ENCODE data around the gene WDR37. TPM values are rescaled to one million over a fixed set of nuclear protein-coding genes. Genes with fewer than 3 reads are reported as not detected.
"Not testable (repeated sequence)": the region's sequence is repeated elsewhere in the genome, so short reads cannot be mapped to it uniquely, and the experiment has no call there.

WDR37 gene
- total RNA-seq = 10 to 100 TPM; 31.4 to 31.6 TPM

GRCh38 chr10:1056326-1057105 lies at the start of gene WDR37:
Gene WDR37 (plus strand): TSS chr10:1056385. CDS start chr10:1072156, 15,771 bp downstream.
- Mint-ChIP-seq H3K4me3 (peak within 1 kb of the TSS; percentile 99), H3K9me3 (no peaks in the 10 kb centered on the region), H3K36me3 (ENCODE audit: low read depth) (peaks cover 72% of the 10 kb centered on the region), H3K4me1 (peaks cover 87% of the 10 kb centered on the region), H3K27me3 (no peaks in the 10 kb centered on the region), H3K27ac (peak within 1 kb of the TSS; percentile 96)
- ChIA-PET POLR2A (interaction anchor here (0.8 to 7.2 kb wide), 11 partner anchors 8 to 125 kb away, joined by 3 to 67 read pairs (median 6); partner anchors contain the start of genes GTPBP4, IDI1 and LARP4B), CTCF (interaction anchor here (1.7 to 1.9 kb wide), 2 partner anchors 13 to 53 kb away, joined by 6 to 8 read pairs; no protein-coding TSS in a partner anchor)
- peak; percentile 89 for DNase-seq

DNA sequence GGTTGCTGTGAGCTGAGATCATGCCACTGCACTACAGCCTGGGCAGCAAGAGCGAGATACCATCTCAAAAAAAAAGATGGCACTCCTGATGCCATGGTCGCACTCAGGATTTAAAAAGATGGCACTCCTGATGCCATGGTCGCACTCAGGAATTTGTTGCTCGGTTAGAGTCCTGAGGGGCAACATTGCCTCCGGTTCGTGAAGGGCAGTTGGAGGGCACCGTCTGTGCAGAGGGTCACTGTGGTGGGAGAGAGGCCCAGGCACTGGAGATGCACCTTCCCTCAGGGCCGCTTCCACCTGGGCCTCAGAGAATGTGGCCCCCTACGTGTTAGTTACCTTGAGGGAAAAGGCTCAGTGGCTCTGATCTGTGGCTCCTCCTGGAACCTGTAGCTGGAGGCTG lies 49.6 kb upstream of the WDR37 start:
- POLR2A ChIA-PET = interaction anchor here (1.0 kb wide), 1 partner anchor 67 kb away, joined by 3 read pairs; no protein-coding TSS in a partner anchor
- peaks cover 83% of the 10 kb centered on the region for H3K36me3 Mint-ChIP-seq (ENCODE audit: low read depth)

GRCh38 chr10:1007583-1007982 lies 48.6 kb upstream of the WDR37 start:
- peaks cover 3% of the 10 kb centered on the region for H3K9me3 Mint-ChIP-seq
- ChIA-PET POLR2A (interaction anchor here (1.0 kb wide), 1 partner anchor 66 kb away, joined by 3 read pairs; no protein-coding TSS in a partner anchor), CTCF (no interaction called here)
- H3K27ac Mint-ChIP-seq = no peak overlapping the region
- H3K27me3 Mint-ChIP-seq = no peaks in the 10 kb centered on the region
- H3K4me3 Mint-ChIP-seq = no peak overlapping the region
- no peak for DNase-seq
- H3K36me3 Mint-ChIP-seq (ENCODE audit: low read depth) = peaks cover 85% of the 10 kb centered on the region
- H3K4me1 Mint-ChIP-seq = peaks cover 12% of the 10 kb centered on the region

More for the DNA sequence above, 49.6 kb upstream of the WDR37 start:
- Mint-ChIP-seq H3K9me3 (peaks cover 6% of the 10 kb centered on the region), H3K4me3 (no peak overlapping the region), H3K4me1 (peaks cover 14% of the 10 kb centered on the region), H3K27ac (no peak overlapping the region), H3K27me3 (no peaks in the 10 kb centered on the region)
- CTCF ChIA-PET = no interaction called here
- no peak for DNase-seq

GRCh38 chr10:1009071-1009494 lies 47.1 kb upstream of the WDR37 start:
- H3K4me1 Mint-ChIP-seq = peaks cover 12% of the 10 kb centered on the region
- no peak for DNase-seq
- H3K27ac Mint-ChIP-seq = peak overlapping the region; percentile 18
- H3K27me3 Mint-ChIP-seq = no peaks in the 10 kb centered on the region
- no peak overlapping the region for H3K4me3 Mint-ChIP-seq
- CTCF ChIA-PET = no interaction called here
- no peaks in the 10 kb centered on the region for H3K9me3 Mint-ChIP-seq
- peaks cover 80% of the 10 kb centered on the region for H3K36me3 Mint-ChIP-seq (ENCODE audit: low read depth)
- POLR2A ChIA-PET = interaction anchor here (1.5 kb wide), 1 partner anchor 78 kb away, joined by 3 read pairs; the partner anchor contains the start of gene LARP4B

DNA sequence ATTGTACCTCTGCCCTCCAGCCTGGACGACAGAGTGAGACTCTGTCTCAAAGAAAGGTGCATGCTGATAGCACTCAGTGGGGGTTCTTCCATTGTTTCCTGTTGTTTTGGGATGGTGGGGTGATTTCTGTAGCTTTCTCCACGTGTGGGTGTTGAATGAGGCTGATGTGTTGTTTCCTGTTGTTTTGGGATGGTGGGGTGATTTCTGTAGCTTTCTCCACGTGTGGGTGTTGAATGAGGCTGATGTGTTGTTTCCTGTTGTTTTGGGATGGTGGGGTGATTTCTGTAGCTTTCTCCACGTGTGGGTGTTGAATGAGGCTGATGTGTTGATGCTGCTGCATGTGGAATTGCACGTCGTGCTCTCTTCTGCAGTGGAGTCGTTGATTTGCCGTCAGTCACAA lies 46.2 kb upstream of the WDR37 start:
- H3K9me3 Mint-ChIP-seq, H3K4me3 Mint-ChIP-seq, CTCF ChIA-PET, H3K27me3 Mint-ChIP-seq, DNase-seq: not testable (repeated sequence)
- Mint-ChIP-seq H3K36me3 (ENCODE audit: low read depth) (peaks cover 84% of the 10 kb centered on the region), H3K27ac (peak overlapping the region; percentile 54), H3K4me1 (peaks cover 12% of the 10 kb centered on the region)
- POLR2A ChIA-PET = interaction anchor here (1.5 kb wide), 1 partner anchor 78 kb away, joined by 3 read pairs; the partner anchor contains the start of gene LARP4B

DNA sequence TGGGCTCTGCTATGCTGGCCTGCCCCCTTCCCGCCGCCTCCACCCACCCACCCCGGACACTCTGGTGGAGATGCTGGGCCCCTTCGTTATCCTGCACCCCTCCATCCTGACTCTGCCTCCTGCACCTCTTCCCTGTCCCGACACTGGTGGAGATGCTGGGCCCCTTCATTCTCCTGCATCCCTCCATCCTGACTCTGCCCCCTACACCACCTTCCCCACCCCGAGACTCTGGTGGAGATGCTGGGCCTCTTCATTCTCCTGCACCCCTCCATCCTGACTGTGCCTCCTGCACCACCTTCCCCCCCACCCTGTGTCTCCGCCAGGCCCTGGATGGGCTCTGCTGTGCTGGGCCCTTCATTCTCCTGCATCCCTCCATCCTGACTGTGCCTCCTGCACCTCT lies 45.5 kb upstream of the WDR37 start:
- peaks cover 12% of the 10 kb centered on the region for H3K4me1 Mint-ChIP-seq
- H3K36me3 Mint-ChIP-seq (ENCODE audit: low read depth) = peaks cover 79% of the 10 kb centered on the region
- no peaks in the 10 kb centered on the region for H3K27me3 Mint-ChIP-seq
- no peaks in the 10 kb centered on the region for H3K9me3 Mint-ChIP-seq
- CTCF ChIA-PET = no interaction called here
- H3K4me3 Mint-ChIP-seq = no peak overlapping the region
- H3K27ac Mint-ChIP-seq = no peak overlapping the region
- POLR2A ChIA-PET = no interaction called here
- no peak for DNase-seq

GRCh38 chr10:1011696-1012095 lies 44.5 kb upstream of the WDR37 start:
- Mint-ChIP-seq H3K27ac (no peak overlapping the region), H3K9me3 (no peaks in the 10 kb centered on the region), H3K4me1 (peaks cover 12% of the 10 kb centered on the region), H3K4me3 (no peak overlapping the region), H3K36me3 (ENCODE audit: low read depth) (peaks cover 80% of the 10 kb centered on the region), H3K27me3 (no peaks in the 10 kb centered on the region)
- CTCF ChIA-PET = no interaction called here
- POLR2A ChIA-PET = no interaction called here
- DNase-seq = no peak

- H3K27ac Mint-ChIP-seq = no peak overlapping the region
- ChIA-PET CTCF (no interaction called here), POLR2A (no interaction called here)
- no peaks in the 10 kb centered on the region for H3K27me3 Mint-ChIP-seq
- peaks cover 75% of the 10 kb centered on the region for H3K36me3 Mint-ChIP-seq (ENCODE audit: low read depth)
- no peak overlapping the region for H3K4me3 Mint-ChIP-seq
- DNase-seq = no peak
- H3K9me3 Mint-ChIP-seq = no peaks in the 10 kb centered on the region
- no peaks in the 10 kb centered on the region for H3K4me1 Mint-ChIP-seq
These were observed 40.5 kb upstream of the WDR37 start for GRCh38 chr10:1015688-1016087.

- POLR2A ChIA-PET = interaction anchor here (0.7 to 1.4 kb wide), 2 partner anchors 9 to 30 kb away, joined by 3 to 4 read pairs; partner anchors contain the start of gene IDI1
- no peaks in the 10 kb centered on the region for H3K27me3 Mint-ChIP-seq
- CTCF ChIA-PET = interaction anchor here (0.6 kb wide), 1 partner anchor 560 kb away, joined by 3 read pairs; no protein-coding TSS in a partner anchor
- no peaks in the 10 kb centered on the region for H3K9me3 Mint-ChIP-seq
- H3K4me1 Mint-ChIP-seq = no peaks in the 10 kb centered on the region
- no peak overlapping the region for H3K27ac Mint-ChIP-seq
- peaks cover 45% of the 10 kb centered on the region for H3K36me3 Mint-ChIP-seq (ENCODE audit: low read depth)
- H3K4me3 Mint-ChIP-seq = no peak overlapping the region
- no peak for DNase-seq
These were observed 36.8 kb upstream of the WDR37 start for GRCh38 chr10:1019362-1019761.

DNA sequence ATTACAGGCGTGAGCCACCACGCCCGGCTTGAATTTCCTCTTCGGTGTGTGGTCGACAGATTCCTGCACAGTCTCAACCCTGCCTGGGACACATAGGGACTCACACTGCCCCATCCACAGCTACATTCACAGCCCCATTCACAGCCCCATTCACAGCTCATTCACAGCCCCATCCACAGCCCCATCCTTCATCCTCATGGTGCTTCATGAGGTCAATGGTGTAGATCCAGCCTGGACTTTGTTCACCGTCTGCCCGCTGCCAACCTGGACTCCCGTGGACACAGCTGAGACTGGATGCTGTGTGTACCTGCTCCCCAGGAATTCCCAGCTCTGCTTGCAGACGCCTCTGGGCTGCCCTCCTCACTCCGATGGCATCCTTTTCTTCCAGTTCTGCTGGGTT lies 35.7 kb upstream of the WDR37 start:
- ChIA-PET CTCF (no interaction called here), POLR2A (interaction anchor here (1.0 to 1.4 kb wide), 2 partner anchors 16 to 28 kb away, joined by 3 read pairs; partner anchors contain the start of gene IDI1)
- H3K4me1 Mint-ChIP-seq = no peaks in the 10 kb centered on the region
- no peaks in the 10 kb centered on the region for H3K9me3 Mint-ChIP-seq
- H3K36me3 Mint-ChIP-seq (ENCODE audit: low read depth) = peaks cover 39% of the 10 kb centered on the region
- H3K27ac Mint-ChIP-seq = no peak overlapping the region
- DNase-seq = no peak
- no peak overlapping the region for H3K4me3 Mint-ChIP-seq
- H3K27me3 Mint-ChIP-seq = no peaks in the 10 kb centered on the region

GRCh38 chr10:1020958-1021357 lies 35.2 kb upstream of the WDR37 start:
- Mint-ChIP-seq H3K4me3 (no peak overlapping the region), H3K4me1 (no peaks in the 10 kb centered on the region), H3K9me3 (no peaks in the 10 kb centered on the region), H3K27ac (no peak overlapping the region), H3K36me3 (ENCODE audit: low read depth) (peaks cover 36% of the 10 kb centered on the region), H3K27me3 (no peaks in the 10 kb centered on the region)
- ChIA-PET POLR2A (no interaction called here), CTCF (no interaction called here)
- no peak for DNase-seq

DNA sequence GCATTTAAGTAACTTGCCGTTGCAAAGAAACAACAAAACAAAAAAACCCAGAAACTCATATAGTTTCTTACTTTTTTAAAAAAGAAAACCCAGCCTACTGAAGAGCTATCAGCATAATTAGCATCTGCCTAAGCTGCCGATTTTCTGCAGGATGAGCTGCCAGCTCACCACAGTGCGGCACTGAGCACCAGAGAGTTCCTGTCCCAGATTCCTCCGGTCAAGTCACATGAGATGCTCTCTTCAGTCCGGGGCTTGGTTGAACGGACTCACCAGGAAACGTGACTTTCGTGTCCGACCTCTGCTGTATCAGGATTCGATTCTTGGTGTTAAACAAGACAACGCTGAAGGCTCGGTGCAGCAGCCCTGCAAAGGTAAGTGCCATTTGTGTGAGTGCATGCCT lies 33.8 kb upstream of the WDR37 start:
- H3K27me3 Mint-ChIP-seq = no peaks in the 10 kb centered on the region
- peaks cover 23% of the 10 kb centered on the region for H3K36me3 Mint-ChIP-seq (ENCODE audit: low read depth)
- no peak overlapping the region for H3K4me3 Mint-ChIP-seq
- no peak for DNase-seq
- H3K9me3 Mint-ChIP-seq = no peaks in the 10 kb centered on the region
- no peaks in the 10 kb centered on the region for H3K4me1 Mint-ChIP-seq
- no peak overlapping the region for H3K27ac Mint-ChIP-seq
- POLR2A ChIA-PET = no interaction called here
- CTCF ChIA-PET = no interaction called here

- H3K36me3 Mint-ChIP-seq (ENCODE audit: low read depth) = peaks cover 13% of the 10 kb centered on the region
- no peaks in the 10 kb centered on the region for H3K9me3 Mint-ChIP-seq
- no peaks in the 10 kb centered on the region for H3K4me1 Mint-ChIP-seq
- no peaks in the 10 kb centered on the region for H3K27me3 Mint-ChIP-seq
- no peak for DNase-seq
- no peak overlapping the region for H3K4me3 Mint-ChIP-seq
- CTCF ChIA-PET = no interaction called here
- POLR2A ChIA-PET = no interaction called here
- no peak overlapping the region for H3K27ac Mint-ChIP-seq
These were observed 32.1 kb upstream of the WDR37 start for GRCh38 chr10:1024103-1024502.
